HG02970 (cell line): ENCODE data around the gene FAM83B.
"Not testable (repeated sequence)": the region's sequence is repeated elsewhere in the genome, so short reads cannot be mapped to it uniquely, and the experiment has no call there.

Experiments
- ATAC-seq: cut with Tn5 transposase; IDR thresholded peaks from one replicate; pipeline ENCODE4 v1.9.1; 2021; ENCODE audit warnings: mild to moderate bottlenecking, moderate library complexity, moderate number of reproducible peaks; ENCODE audit not compliant: unreplicated experiment, low FRiP score

FAM83B gene

DNA sequence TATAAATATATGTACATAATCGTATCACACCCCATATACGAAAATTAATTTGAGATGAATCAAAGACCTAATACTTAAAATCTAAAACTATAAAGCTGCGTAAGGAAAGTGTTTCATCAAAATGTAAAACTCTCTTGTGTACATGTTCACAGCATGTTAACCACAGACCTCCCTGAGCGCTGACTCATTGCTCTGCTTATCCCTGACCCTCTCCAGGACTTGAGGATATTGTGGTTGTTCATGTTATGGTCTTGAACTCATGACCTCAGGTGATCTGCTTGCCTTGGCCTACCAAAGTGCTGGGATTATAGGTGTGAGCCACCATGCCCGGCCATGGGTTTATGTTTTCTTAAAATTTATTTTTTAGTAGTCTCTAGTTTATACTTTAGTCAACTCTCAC is 14.2 kb downstream of the FAM83B start:
- ATAC-seq, result no peak

DNA sequence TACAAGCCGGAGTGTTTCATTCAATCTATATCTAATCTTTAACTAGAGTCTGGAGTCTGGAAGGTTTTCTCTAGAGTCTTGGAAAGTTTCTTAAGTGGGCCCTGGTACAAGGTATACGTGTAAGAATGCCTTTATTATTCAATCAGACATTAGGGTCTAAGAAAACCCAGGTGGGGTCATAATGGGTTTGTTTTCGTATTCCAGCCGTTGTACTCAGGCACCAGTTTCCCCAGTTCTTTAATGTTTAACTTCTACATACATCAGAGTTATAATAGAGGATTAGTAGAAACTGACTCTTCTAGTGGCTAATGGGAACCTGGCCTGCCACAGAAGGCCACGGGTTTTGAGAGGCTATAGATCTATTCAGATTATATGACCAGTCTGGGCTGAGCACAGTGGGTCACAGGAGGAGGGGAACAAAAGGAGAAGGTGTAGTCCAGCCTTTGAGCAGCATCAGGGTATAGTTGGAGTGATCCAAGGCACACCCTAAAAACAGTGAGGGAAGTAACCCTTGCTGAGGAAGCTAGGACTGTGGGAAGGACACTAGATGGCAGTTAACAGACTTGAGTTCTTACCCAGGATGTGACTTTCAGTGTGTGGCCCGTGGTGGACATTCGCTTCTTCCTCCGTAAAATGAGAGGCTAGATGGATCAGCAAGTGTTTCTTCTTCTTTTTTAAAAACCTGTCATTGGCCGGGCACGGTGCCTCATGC is 15.5 kb downstream of the FAM83B start:
- no peak for ATAC-seq

DNA sequence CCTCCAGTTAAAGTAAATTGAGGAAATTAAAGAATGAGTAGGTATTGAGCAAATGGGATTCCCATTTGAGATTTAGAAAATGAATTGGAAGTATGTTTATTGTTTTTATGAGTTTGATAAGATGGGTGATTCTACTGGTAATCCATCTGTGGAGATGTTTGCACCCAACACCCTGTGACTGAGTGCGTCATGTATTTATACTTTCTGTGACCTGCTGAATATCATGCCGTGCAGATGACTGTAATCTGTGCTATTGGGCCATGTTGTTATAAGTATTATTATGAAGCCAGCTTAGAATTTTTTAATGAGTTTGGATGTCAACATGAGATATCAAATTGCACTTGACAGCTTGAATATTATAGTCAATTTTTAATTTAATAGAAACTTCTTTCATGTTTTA is 17.7 kb downstream of the FAM83B start:
- no peak for ATAC-seq

DNA sequence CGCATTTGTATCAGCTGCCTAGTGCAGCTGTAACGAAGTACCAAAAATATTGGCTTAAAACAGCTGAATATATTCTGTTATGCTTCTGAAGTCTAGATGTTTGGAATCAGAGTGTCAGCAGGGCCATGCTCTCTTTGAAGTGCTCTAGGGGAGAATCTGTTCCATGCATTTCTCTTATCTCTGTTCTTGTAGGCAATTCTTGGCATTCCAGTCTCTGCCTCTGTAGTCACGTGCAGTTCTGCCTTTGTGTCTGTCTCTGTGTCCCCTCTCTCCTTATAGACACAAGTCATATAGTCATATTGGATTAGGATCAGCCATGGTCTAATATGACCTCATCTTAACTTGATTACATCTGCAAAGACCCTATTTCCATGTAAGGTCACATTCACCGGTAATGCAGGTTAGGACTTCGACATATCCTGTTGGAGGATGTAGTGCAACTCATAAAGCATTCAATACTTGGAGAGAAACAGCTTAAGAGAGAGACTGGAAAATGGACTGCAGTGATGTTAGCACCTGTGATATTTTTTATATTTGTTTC is 18.6 kb downstream of the FAM83B start:
- no peak for ATAC-seq

DNA sequence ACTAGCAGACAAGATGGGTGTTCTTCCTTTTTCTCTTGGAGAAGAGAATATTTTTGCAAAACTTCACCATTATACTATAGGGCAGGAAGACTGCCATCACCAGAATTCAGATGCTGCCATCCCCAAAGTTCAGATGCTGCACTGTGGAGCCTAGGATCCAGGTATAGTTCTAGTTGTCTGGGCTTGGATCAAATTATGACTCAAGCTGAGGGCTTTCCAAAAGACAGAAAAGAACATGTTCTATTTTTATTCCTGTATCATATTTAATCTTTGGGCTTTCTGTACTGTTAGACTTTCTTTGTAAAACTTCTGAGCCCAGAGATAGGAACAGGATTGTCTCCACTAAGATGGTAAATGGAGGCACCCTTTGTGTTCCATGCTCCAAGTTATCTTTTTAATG is 22.0 kb downstream of the FAM83B start:
- ATAC-seq, result no peak

DNA sequence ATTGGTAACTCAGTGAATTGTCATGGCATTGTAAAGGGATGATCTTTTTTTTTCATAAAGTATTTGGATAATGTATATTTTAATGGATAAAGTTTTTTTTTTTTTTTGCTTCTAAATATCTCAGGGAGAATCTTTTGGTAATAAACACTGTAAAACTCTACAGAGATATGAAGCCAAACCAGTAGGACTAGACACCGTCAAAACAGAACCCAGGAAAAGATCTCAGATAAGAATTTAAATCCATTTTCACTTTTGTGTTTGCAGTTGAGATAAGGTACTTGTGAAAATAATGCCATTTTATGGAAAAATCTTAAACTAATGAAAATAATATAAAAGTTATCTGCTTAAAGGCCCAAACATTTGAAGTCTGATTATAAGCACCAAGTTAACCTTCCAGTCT is 27.0 kb downstream of the FAM83B start:
- no peak for ATAC-seq

DNA sequence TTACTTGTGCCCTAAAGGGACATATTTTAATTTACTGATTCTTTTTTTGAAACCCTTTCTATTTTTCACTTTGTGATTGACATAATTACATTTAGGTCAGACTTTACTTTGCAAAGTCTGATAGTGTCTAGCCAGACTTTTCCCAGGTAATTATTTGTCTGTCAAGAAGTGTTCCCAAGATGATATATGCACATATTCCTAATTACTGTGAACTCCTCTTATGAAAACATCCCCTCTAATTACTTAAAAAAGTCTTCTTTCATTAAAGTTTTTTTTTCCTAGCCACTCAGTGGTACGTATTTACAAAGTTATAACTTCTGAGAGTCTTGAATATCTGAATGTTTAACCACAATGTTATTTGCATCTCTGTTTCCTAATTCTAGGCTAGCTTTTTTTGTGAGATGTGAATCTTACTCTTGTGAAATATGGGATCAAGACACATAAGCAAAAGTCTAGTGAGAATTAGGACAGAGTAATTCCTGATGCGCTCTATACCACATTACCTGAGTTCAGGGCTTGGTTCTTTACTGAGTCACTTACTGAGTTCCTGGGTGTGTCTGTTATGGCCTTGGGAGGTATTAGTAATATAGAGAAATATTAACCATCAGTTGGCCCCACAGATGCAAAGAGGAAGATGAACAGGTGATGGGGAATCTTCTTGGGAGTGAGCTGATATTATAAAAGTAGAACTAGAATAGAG is 27.9 kb downstream of the FAM83B start:
- no peak for ATAC-seq

DNA sequence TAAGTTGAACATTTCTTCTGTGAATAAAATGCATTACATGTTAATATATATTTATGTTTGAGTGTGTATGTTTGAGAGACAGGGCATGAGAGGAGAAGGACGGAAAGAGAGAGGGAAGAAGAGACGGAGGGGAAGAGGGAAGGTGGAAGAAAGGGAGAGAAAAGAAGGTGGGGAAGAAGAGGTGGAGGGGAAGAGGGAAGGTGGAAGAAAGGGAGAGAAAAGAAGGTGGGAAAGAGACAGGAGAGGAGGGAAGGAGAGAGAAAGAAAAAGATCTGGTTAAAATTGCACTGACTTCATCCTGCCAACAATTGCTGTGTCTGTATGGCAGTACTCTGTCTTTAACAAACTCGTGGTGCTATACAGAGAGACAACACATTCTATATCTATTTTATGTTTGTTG is 29.0 kb downstream of the FAM83B start:
- no peak for ATAC-seq

DNA sequence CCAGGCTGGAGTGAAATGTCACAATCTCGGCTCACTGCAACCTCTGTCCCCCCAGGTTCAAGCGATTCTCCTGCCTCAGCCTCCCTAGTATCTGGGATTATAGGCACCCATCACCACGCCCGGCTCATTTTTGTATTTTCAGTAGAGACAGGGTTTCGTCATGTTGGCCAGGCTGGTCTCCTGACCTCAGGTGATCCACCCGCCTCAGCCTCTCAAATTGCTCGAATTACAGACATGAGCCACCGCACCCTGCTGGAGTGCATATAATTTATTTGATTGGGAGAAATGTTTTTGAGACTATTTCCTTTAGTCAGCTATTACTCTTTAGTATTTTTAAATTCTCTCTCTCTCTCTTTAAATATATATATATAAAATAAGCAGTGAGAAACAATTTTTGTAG is 29.8 kb downstream of the FAM83B start:
- ATAC-seq, result no peak

DNA sequence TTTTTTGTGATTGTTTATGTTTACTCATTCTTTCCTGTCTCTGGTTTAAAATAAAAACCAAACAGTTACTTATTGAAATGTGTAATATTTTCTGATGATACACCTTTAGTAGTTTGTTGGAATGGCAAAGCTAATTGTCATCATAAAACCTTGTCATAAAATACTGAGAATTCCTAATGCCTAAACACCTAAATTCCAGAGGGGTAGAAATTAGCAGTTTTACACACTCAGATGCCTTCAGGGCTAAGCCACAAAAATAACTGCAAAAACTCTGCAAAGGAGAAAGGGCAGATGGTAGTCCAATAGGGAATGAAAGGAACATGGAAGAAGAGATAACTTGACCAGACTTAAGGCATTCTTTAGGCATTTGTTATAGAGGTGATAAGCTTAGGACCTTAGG is 30.3 kb downstream of the FAM83B start:
- ATAC-seq, result no peak

DNA sequence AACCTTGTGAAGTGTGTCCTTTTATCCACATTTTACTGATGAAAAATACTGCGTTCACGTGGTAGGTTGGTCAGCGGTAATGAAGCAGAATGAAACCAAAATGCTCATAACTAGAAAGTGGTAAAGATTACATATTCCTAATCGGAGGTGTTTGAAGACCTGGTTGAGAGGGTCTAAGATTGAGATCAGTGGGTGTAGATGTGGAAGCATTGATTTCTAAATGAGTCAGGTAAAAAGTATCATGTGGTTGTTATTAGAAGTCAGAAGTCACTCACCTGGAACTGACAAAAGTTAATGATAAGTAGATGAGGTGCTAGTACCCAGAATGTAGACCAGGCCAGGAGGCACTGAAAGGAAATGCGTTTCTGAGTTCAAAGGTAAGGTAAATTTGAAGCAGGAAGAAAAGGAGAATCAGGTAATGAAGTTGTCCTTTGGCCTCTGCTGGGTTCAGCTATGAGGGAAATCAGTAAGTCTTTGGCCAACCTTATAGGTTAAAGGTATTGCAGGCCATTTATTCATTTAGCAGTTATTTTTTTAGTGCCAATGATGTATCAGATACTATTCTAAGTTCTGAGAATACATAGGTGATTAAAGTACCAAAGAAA is 31.2 kb downstream of the FAM83B start:
- ATAC-seq, result no peak

DNA sequence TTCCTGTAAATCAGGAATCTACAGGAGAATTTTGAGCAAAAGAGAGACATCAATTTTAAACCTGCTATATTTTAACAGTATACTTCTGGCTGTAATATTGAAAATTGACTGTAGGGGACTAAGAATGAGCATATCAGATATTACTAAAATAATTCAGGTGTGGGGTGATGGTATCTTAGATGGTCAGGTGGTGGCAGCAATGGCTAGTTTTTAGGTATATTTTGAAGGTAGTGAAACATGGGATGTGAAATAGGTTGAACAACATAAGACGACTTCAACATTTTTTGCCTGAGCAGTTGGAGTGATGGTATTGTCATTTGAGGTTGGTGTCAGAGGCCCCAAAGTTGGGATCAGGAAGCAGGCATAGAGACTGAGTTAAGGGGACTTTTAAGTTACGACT is 32.1 kb downstream of the FAM83B start:
- ATAC-seq, result no peak

DNA sequence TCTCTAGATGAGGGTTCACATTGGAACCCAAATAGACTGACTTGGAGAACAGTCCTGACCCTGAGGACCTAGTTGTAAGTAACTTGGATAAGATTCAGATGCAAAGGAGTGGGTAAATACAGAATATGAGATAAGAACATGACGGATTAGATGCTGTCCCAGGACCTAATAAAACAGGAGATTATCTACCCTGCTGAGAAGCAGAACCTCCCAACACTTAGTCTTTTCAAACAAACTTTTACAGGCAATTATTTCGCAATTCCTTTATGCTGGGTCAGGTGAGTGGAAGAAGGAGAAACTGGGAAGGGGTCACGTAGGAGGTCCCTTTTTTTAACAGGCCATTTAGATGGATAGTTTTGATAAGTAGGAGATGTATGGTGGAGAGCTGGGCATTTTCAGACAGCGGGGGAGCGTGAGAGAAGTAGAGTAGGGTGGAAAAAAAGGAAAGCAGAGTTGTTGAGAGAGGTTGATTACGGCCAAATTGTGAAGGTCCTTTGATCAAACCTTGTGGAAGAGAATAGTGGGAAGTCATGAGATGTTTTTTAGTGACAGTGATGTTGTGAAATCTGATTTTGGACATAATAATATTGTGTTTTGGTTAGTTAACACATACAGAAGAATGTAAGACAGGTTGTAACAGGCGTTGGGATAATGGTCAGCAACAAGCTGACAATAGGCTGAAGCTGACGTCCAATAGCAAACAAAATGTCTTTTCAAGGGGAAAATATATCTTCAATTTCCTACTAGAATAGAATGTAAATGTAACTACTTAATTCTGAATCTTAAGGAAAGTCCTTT is 32.8 kb downstream of the FAM83B start:
- ATAC-seq, result no peak

DNA sequence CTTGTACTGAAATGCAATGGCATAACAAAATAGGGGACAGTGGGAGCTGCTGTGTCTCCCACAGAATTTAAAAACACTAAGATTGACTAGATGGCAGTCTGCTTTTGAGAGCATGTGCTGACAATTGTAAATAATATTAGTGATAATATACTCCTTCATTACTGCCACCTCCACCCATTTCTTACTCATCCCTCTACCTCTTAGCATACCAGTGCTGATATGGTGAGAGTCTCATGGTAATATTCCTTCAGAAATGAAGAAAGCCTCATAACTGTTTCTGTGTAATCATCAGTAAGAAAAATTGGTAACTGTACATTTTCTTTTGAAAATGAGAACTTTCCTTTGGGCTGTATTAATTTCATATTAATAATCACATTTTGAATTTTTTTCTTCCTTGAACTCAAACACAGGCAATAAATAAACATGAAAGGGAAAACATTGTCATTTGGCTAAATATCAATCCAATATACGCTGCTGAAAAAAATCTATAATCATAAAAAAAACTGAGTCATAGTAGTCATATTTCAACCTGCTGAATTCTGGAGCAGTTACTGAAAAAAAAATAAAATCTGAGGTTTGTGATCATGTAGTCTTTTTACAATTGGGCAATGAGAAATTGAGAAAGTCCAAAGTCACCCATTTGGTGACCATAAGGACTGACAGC is 34.6 kb downstream of the FAM83B start:
- no peak for ATAC-seq

DNA sequence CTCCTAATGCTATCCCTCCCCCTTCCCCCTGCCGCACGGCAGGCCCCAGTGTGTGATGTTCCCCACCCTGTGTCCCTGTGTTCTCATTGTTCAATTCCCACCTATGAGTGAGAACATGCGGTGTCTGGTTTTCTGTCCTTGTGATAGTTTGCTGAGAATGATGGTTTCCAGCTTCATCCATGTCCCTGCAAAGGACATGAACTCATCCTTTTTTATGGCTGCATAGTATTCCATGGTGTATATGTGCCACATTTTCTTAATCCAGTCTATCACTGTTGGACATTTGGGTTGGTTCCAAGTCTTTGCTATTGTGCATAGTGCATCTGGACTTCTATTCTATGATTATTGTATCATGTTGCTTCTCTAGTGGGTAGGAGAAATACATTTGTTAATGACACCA is 35.3 kb downstream of the FAM83B start:
- ATAC-seq, result not testable (repeated sequence)

DNA sequence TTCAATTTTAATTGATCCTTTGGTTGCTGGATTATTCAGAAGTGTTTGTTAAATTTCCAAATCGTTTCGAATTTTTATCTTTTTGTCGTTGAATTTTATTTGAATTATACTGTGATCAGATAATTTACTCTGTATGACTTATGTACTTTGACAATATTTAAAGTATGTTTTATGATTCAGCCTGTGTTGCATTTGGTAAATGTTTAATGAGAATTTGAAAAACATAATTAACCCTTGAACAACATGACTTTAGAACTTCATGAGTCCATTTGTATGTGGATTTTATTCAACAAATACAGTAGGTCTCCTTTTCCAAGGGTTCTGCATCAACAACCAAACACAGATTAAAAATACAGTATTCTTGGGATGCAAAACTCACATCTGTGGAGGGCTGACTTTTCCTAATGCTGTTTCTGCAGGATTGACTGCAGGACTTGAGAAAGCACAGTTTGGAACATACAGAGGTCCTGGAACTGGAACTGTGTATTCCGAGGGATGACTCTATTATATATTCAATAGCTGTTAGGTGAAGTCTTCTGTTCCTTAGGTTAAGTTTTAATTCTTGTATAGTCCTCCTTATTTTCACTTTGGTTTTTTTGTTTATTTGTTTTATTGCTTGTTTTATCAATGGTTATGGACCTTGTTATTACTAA is 40.5 kb downstream of the FAM83B start:
- ATAC-seq, result no peak

DNA sequence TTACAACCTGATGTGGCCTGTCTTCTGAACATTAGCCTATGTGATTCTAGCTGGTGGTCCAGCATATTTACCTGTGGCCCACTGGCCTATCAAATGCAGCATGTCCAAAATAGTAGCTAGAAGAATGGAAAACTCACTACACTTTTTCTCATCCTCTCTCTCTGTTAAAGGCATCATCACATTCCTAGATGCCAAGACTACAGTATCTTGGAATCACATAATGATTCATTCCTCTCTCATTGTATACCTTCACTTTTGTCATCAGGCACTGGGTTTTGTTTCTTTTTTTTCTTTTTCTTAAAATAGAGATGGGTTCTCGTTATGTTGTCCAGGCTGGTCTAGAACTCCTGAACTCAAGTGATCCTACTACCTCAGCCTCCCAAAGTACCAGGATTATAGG is 45.0 kb downstream of the FAM83B start:
- no peak for ATAC-seq

DNA sequence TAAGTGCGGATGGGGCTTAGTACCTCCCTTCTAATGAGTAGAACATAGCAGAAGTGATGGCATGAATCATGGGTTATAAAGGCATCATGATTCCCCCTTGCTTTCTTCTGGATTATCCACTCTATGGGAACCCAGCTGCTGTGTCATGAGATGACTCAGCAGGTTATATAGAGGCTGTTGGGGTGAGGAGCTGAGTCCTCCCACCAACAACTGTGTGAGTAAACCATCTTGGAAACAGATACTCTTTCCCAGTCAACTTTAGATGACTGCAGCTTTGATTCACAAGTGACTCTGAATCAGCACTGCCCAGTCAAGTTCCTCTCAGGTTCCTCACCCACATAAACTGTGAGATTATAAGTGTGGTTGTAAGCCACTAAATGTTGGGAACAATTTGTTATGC is 46.3 kb downstream of the FAM83B start:
- ATAC-seq, result no peak

DNA sequence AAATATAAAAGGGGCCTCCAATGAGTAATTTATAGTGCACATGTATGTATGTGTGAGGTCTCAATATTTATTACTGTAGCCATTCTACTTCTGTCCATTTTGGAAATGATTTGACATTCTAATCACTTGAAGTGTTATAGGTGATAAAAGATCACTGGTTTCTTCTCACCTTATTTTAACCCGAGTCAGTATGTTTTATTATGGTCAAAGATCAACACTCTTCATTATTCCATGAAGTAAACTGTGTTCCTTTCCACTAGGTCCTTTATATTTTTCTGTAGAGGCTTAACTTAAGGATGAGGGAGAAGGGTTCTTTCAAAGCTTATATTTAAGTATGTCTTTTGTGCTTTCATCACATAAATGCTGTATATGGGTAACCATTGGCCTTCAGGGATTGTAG is 47.2 kb downstream of the FAM83B start:
- no peak for ATAC-seq

DNA sequence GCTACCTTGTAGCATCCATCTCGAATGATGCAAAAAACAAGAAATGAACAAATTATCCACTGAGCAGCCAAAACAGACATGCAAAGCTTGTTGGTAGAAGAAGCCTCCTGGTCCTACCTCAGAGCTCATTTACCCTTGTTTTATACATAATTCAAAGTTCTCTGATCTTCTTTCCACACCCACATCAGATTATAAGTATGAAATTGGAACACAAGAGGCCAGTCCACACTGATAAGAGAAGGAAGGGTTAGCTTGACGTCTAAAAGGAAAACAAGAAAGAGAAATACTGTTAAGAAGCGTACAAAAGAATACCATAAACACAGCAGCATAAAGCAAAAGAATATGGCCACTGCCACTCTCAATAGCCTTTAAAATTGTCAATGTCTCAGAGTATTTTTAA is 49.7 kb downstream of the FAM83B start:
- no peak for ATAC-seq
